LNCaP clone FGC (cell line): Measurements from ENCODE around the gene OTULINL.

Experiments
- DNase-seq: peaks from one replicate; pipeline ENCODE4 v3.0.0-alpha.2; 2011; ENCODE audit warnings: low read depth
- H3K4me3 ChIP-seq: 2 replicates; pipeline ENCODE4 v1.5.1; 2011; ENCODE audit warnings: mild to moderate bottlenecking, low read depth, low read length, control low read depth
- TF ChIP-seq, protein P1 (sequence below): IDR thresholded peaks from 2 replicates; pipeline ENCODE4 v1.5.1; 2012; ENCODE audit warnings: mild to moderate bottlenecking; ENCODE audit not compliant: control insufficient read depth, insufficient read depth; ENCODE audit errors: extremely low read depth

The OTULINL gene

GRCh38 chr5:14568333-14568732 lies 13.3 kb upstream of the OTULINL start:
- TF ChIP-seq, protein P1, sequence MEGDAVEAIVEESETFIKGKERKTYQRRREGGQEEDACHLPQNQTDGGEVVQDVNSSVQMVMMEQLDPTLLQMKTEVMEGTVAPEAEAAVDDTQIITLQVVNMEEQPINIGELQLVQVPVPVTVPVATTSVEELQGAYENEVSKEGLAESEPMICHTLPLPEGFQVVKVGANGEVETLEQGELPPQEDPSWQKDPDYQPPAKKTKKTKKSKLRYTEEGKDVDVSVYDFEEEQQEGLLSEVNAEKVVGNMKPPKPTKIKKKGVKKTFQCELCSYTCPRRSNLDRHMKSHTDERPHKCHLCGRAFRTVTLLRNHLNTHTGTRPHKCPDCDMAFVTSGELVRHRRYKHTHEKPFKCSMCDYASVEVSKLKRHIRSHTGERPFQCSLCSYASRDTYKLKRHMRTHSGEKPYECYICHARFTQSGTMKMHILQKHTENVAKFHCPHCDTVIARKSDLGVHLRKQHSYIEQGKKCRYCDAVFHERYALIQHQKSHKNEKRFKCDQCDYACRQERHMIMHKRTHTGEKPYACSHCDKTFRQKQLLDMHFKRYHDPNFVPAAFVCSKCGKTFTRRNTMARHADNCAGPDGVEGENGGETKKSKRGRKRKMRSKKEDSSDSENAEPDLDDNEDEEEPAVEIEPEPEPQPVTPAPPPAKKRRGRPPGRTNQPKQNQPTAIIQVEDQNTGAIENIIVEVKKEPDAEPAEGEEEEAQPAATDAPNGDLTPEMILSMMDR: no peak
- H3K4me3 ChIP-seq: no peak overlapping the region
- DNase-seq: no peak

DNA sequence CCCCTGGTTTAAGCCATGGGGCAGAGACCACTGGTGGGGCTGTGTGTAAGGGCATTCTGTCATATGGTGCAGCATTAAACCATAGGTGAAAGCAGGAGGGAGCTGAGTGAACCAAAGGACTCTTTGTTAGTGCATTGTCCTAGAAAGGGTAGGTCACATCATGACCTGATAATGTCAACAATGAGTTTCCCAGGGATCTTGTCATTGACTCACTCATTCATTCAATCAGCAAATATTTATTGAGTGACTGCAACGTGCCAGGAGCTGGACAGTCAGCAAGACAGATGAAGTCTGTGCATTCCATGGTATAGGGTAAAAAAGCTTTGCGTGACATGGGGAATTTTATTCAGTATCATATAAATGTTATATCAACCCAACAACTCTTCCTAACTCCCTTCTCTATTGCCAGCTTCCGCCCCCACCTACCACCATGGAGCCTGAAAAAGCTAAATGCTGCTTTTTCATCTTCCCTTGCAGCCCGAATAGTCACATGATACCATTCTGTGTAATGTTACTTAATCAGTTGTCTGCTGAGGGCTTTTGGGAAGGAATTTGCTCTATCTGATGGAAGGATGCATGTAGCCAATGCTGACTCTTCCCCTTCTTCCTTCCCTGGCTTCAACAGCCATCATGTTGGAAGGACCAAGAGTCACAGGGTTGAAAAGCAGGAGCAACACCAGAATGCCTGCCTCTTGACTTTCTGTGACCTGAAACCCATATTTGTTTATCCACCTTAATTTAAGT lies 11.5 kb upstream of the OTULINL start:
- no peak overlapping the region for H3K4me3 ChIP-seq
- DNase-seq: peak; percentile 67
- TF ChIP-seq, protein P1: no peak

GRCh38 chr5:14571901-14572300 lies 9.7 kb upstream of the OTULINL start:
- H3K4me3 ChIP-seq: no peak overlapping the region
- TF ChIP-seq, protein P1: no peak
- DNase-seq: no peak

- no peak for DNase-seq
- TF ChIP-seq, protein P1: no peak
- H3K4me3 ChIP-seq: no peak overlapping the region
Measured at GRCh38 chr5:14572385-14572784, 9.2 kb upstream of the OTULINL start.

DNA sequence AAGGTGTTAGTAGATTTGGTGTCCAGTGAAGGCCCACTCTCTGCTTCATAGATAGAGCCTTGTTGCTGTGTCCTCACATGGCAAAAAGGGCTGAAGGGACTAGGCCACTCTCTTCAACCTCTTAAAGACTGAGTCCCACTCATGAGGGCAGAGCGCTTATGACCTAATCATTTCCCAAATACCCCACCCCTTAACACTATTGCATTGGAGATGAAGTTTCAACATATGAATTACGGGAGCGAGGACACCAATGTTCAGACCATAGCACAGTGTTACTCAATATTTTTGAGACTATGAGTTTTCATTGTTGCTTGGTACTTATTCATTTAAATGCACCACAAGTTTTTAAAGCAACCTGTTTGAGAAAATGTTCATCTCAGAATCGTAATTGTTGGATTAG lies 8.8 kb upstream of the OTULINL start:
- no peak for DNase-seq
- no peak overlapping the region for H3K4me3 ChIP-seq
- TF ChIP-seq, protein P1: no peak

- no peak overlapping the region for H3K4me3 ChIP-seq
- DNase-seq: peak; percentile 73
- TF ChIP-seq, protein P1: no peak
Measured at GRCh38 chr5:14574096-14574495, 7.5 kb upstream of the OTULINL start.
